C4-2B (cell line): ENCODE data around the gene SC5D.

Source experiments
- CTCF ChIP-seq: fragments of 450-650 bp; conservative IDR thresholded peaks from 2 replicates; pipeline ENCODE4 v1.5.1; 2017; ENCODE audit warnings: mild to moderate bottlenecking
- ZFX ChIP-seq: fragments of 450-650 bp; IDR thresholded peaks from 2 replicates; pipeline ENCODE4 v1.6.1; 2017

DNA sequence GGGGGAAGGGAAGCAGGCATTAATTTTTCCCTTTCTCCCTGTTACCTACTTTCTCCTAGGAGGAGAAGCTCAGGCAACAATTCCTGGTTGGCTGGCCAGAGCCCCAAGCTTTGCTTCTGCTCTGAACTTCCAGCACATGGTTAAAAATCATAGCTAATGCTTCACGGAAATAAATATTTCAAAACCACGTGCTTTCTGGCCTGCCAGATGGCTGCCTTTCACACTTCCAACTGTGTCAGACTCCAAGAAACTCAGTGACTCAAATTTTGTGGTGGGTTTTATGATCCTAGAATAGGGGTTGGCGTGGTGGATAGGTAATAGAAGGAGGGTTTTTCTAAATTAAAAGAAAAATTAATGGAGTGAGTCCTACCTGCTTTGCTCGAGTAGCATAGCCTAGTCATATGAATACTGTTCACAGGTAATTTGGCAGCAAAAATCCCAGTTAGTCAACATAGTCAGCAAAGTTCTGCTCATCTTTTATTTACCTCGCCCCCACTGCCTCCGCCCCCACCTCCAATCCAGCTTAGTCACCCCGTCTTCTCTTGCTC, 58.6 kb downstream of the SC5D start:
- TF ChIP-seq CTCF (no peak), ZFX (no peak)
